H1 (cell line): ENCODE measurements around the gene ATF7IP2. TPM values are rescaled to one million over a fixed set of nuclear protein-coding genes. Genes with fewer than 3 reads are reported as not detected.

Source experiments
- CTCF ChIA-PET: fragments of 300-600 bp; sonication (Branson Sonifier 250); formaldehyde crosslinking; loops from one replicate; lab custom pipeline; 2021; ENCODE audit not compliant: partially characterized antibody; lab: Charles Lee
- POLR2A ChIA-PET: fragments of 300-600 bp; sonication (Branson Sonifier 250); formaldehyde crosslinking; loops from one replicate; lab custom pipeline; 2021; ENCODE audit warnings: inconsistent platforms; ENCODE audit not compliant: partially characterized antibody; lab: Charles Lee
- DNase-seq, 2 experiments: peaks; one replicate each; pipeline versions ENCODE4 v3.0.0 to v3.0.0-alpha.2; 2010 to 2022; ENCODE audit warnings: low spot score in 2 of 2, low read depth in 1 of 2, mixed read lengths in 1 of 2
- FAIRE-seq: peaks from 2 replicates; lab custom pipeline; 2011; peaks lifted over from hg19 to GRCh38; lab: Jason Lieb, UNC
- H2AFZ ChIP-seq: 2 replicates; pipeline ENCODE4 v1.8.1; 2012; ENCODE audit warnings: low read length, inconsistent platforms
- H2AK5ac ChIP-seq: 2 replicates; pipeline ENCODE4 v1.6.1; 2013; ENCODE audit warnings: low read depth, low read length
- H2BK120ac ChIP-seq: replicated peaks from 2 replicates; pipeline ENCODE3; 2013; ENCODE audit warnings: low read depth, low read length, inconsistent platforms
- H2BK12ac ChIP-seq: 2 replicates; pipeline ENCODE4 v1.6.1; 2013; ENCODE audit warnings: low read depth, low read length
- H2BK15ac ChIP-seq: 2 replicates; pipeline ENCODE4 v1.6.1; 2013; ENCODE audit warnings: low read length
- H2BK20ac ChIP-seq: 2 replicates; pipeline ENCODE4 v1.6.1; 2013; ENCODE audit warnings: low read length
- H2BK5ac ChIP-seq: 2 replicates; pipeline ENCODE4 v1.6.1; 2013; ENCODE audit warnings: low read depth, low read length
- H3K14ac ChIP-seq: 2 replicates; pipeline ENCODE4 v1.6.1; 2013; ENCODE audit warnings: inconsistent platforms; ENCODE audit not compliant: insufficient read length
- H3K18ac ChIP-seq: 2 replicates; pipeline ENCODE4 v1.6.1; 2013; ENCODE audit warnings: low read length; ENCODE audit errors: extremely low read depth
- H3K23ac ChIP-seq: 2 replicates; pipeline ENCODE4 v1.6.1; 2013; ENCODE audit warnings: inconsistent platforms; ENCODE audit not compliant: insufficient read length
- H3K23me2 ChIP-seq: 2 replicates; pipeline ENCODE4 v1.6.1; 2013; ENCODE audit warnings: low read depth, low read length
- H3K27ac ChIP-seq: 2 replicates; pipeline ENCODE4 v1.6.1; 2011; ENCODE audit warnings: low read depth, low read length, inconsistent platforms
- H3K27me3 ChIP-seq, 4 experiments: replicated peaks in 1 of 4; 1 replicate in 1 of 4; 2 replicates in 3 of 4; pipeline versions ENCODE4 v1.6.1 to v1.8.1; 2011 to 2013; ENCODE audit warnings: low read length in 3 of 4, mild to moderate bottlenecking in 3 of 4, inconsistent platforms in 2 of 4, mixed read lengths in 2 of 4, moderate library complexity in 1 of 4; ENCODE audit not compliant: control insufficient read depth in 3 of 4, insufficient read depth in 3 of 4; ENCODE audit errors: extremely low read depth in 1 of 4
- H3K36me3 ChIP-seq, 4 experiments: 2 replicates each; pipeline versions ENCODE4 v1.6.1 to v1.8.1; 2011 to 2013; ENCODE audit warnings: mild to moderate bottlenecking in 4 of 4, low read length in 3 of 4, moderate library complexity in 2 of 4, control low read depth in 1 of 4, inconsistent platforms in 1 of 4; ENCODE audit not compliant: insufficient read depth in 4 of 4, control insufficient read depth in 2 of 4
- H3K4ac ChIP-seq: replicated peaks from 2 replicates; pipeline ENCODE3; 2013; ENCODE audit warnings: low read length, low read depth, mixed read lengths, inconsistent platforms; ENCODE audit not compliant: insufficient read length
- H3K4me1 ChIP-seq, 4 experiments: replicated peaks in 1 of 4; 1 replicate in 1 of 4; 2 replicates in 3 of 4; pipeline versions ENCODE4 v1.6.1 to v1.8.1; 2011 to 2013; ENCODE audit warnings: low read length in 3 of 4, inconsistent platforms in 2 of 4, mixed read lengths in 1 of 4; ENCODE audit not compliant: insufficient read depth in 4 of 4, control insufficient read depth in 3 of 4
- H3K4me2 ChIP-seq, 2 experiments: 2 replicates each; pipeline versions ENCODE4 v1.6.1 to v1.8.1; 2011 to 2013; ENCODE audit warnings: low read depth in 2 of 2, low read length in 2 of 2, control low read depth in 1 of 2, inconsistent platforms in 1 of 2, mild to moderate bottlenecking in 1 of 2; ENCODE audit not compliant: insufficient read depth in 1 of 2
- H3K4me3 ChIP-seq, 4 experiments: fragments of 200-600, 300-600 bp in 1 of 4; sonication (generic), shearing (Covaris generic), sonication (Bioruptor Twin) in 1 of 4; 2 replicates each; pipeline versions ENCODE4 v1.5.1 to v1.8.1; 2011 to 2016; ENCODE audit warnings: low read length in 4 of 4, low read depth in 3 of 4, control low read depth in 2 of 4, inconsistent platforms in 2 of 4, mild to moderate bottlenecking in 2 of 4, mixed read lengths in 1 of 4, moderate library complexity in 1 of 4; ENCODE audit not compliant: insufficient read depth in 2 of 4; ENCODE audit errors: extremely low read depth in 1 of 4
- H3K56ac ChIP-seq: replicated peaks from 2 replicates; pipeline ENCODE3; 2013; ENCODE audit warnings: low read depth, mild to moderate bottlenecking, mixed read lengths, low read length, inconsistent platforms; ENCODE audit not compliant: insufficient read length
- H3K79me1 ChIP-seq: 2 replicates; pipeline ENCODE4 v1.6.1; 2013; ENCODE audit warnings: low read depth, low read length, control low read depth
- H3K79me2 ChIP-seq, 2 experiments: 2 replicates each; pipeline versions ENCODE4 v1.6.1 to v1.8.1; 2012 to 2013; ENCODE audit warnings: low read length in 2 of 2, mild to moderate bottlenecking in 2 of 2, inconsistent platforms in 1 of 2; ENCODE audit not compliant: insufficient read depth in 2 of 2, control insufficient read depth in 1 of 2
- H3K9ac ChIP-seq, 4 experiments: replicated peaks in 1 of 4; 1 replicate in 1 of 4; 2 replicates in 3 of 4; pipeline versions ENCODE4 v1.6.1 to v1.8.1; 2011 to 2013; ENCODE audit warnings: low read depth in 3 of 4, low read length in 3 of 4, control low read depth in 2 of 4, mild to moderate bottlenecking in 2 of 4, moderate library complexity in 2 of 4, inconsistent platforms in 1 of 4; ENCODE audit errors: extremely low read depth in 1 of 4
- H3K9me3 ChIP-seq, 2 experiments: 2 replicates each; pipeline versions ENCODE4 v1.6.1 to v1.8.1; 2012 to 2013; ENCODE audit warnings: mild to moderate bottlenecking in 2 of 2, moderate library complexity in 2 of 2, control low read depth in 1 of 2, inconsistent platforms in 1 of 2, low read depth in 1 of 2, low read length in 1 of 2, mixed read lengths in 1 of 2; ENCODE audit not compliant: insufficient read depth in 2 of 2
- H4K20me1 ChIP-seq, 2 experiments: replicated peaks in 1 of 2; 2 replicates each; pipeline versions ENCODE3 to v1.8.1; 2011 to 2013; ENCODE audit warnings: inconsistent platforms in 2 of 2, low read length in 2 of 2, mild to moderate bottlenecking in 1 of 2; ENCODE audit not compliant: insufficient read depth in 2 of 2, control insufficient read depth in 1 of 2
- H4K5ac ChIP-seq: 2 replicates; pipeline ENCODE4 v1.6.1; 2013; ENCODE audit warnings: low read length, low read depth, mixed read lengths, inconsistent platforms; ENCODE audit not compliant: insufficient read length
- H4K8ac ChIP-seq: 2 replicates; pipeline ENCODE4 v1.8.0; 2013; ENCODE audit warnings: mild to moderate bottlenecking, moderate library complexity, low read length, inconsistent platforms; ENCODE audit not compliant: insufficient read depth; ENCODE audit errors: extremely low read depth
- H4K91ac ChIP-seq: replicated peaks from 2 replicates; pipeline ENCODE3; 2013; ENCODE audit warnings: low read length, mixed read lengths, inconsistent platforms; ENCODE audit not compliant: insufficient read length
- EZH2 ChIP-seq: fragments of 200-600 bp; sonication (generic); IDR thresholded peaks from 2 replicates; pipeline ENCODE4 v1.7.1; 2012; ENCODE audit warnings: low read depth, mild to moderate bottlenecking, moderate library complexity, low read length, inconsistent platforms; ENCODE audit not compliant: severe bottlenecking
- KDM1A ChIP-seq: fragments of 200-600, 300-600 bp; sonication (generic); IDR thresholded peaks from 2 replicates; pipeline ENCODE4 v1.7.1; 2016; ENCODE audit warnings: mild to moderate bottlenecking, low read length, borderline replicate concordance
- KDM5A ChIP-seq: fragments of 200-600 bp; IDR thresholded peaks from 2 replicates; pipeline ENCODE4 v1.7.1; 2012; ENCODE audit warnings: mild to moderate bottlenecking, low read length, inconsistent platforms, mixed read lengths
- RFX5 ChIP-seq: IDR thresholded peaks from 2 replicates; pipeline ENCODE4 v1.6.1; 2011; ENCODE audit warnings: low read depth, low read length, improper control_type of control experiment, borderline replicate concordance
- SIN3A ChIP-seq, 2 experiments: IDR thresholded peaks in 1 of 2; conservative IDR thresholded peaks in 1 of 2; 2 replicates each; pipeline ENCODE4 v1.6.1; 2011 to 2012; ENCODE audit warnings: low read length in 2 of 2, improper control_type of control experiment in 1 of 2, low read depth in 1 of 2, mild to moderate bottlenecking in 1 of 2
- TEAD4 ChIP-seq: IDR thresholded peaks from 2 replicates; pipeline ENCODE4 v1.6.1; 2012; ENCODE audit warnings: low read depth, low read length, inconsistent platforms, mixed read lengths
- YY1 ChIP-seq: IDR thresholded peaks from 2 replicates; pipeline ENCODE4 v1.6.1; 2011; ENCODE audit warnings: low read depth, mild to moderate bottlenecking, low read length
- WGBS, 2 experiments: shearing (Covaris generic) in 1 of 2; methylation state at CpG; one replicate each; pipeline versions ENCODE4 v1.1.6 to v1.1.7; 2013 to 2015; ENCODE audit warnings: low lambda C conversion rate in 2 of 2, mixed read lengths in 2 of 2, inconsistent platforms in 1 of 2, low coverage in 1 of 2, missing lambda C conversion rate in 1 of 2; ENCODE audit not compliant: insufficient replicate concordance in 2 of 2, insufficient coverage in 1 of 2, insufficient read length in 1 of 2; ENCODE audit errors: extremely low coverage in 1 of 2, missing lambda C conversion rate in 1 of 2; 5-methylcytosine and 5-hydroxymethylcytosine counted together
- polyA plus RNA-seq, 7 experiments: library from polyadenylated mRNA; depleted of rRNA in 3 of 7; stranded (reverse) in 5 of 7; unstranded in 2 of 7; fragments of >200 nt in 5 of 7; fragments of 200-250 nt in 2 of 7; gene quantifications; 1 replicate in 5 of 7; 2 replicates in 1 of 7; 4 replicates in 1 of 7; pipeline versions ENCODE4 v1.2.1 to v1.2.3, GENCODE V29; 2011 to 2013; ENCODE audit warnings: missing spikeins in 2 of 7, mixed read lengths in 2 of 7
- total RNA-seq: library from RNA; stranded (reverse); fragmentation: NEBNext Ultra II Directional; extraction: Animal tissue kit (Norgen Biotek cat#: 25700); gene quantifications from 2 replicates; pipeline ENCODE4 v1.2.1, GENCODE V29; 2021

Gene ATF7IP2
- total and polyA plus RNA-seq, 2 of the 8 experiments (the other 6 are each of a cell fraction or from before 2014, with no cell fraction given): 28.7 to 32.8 TPM

DNA sequence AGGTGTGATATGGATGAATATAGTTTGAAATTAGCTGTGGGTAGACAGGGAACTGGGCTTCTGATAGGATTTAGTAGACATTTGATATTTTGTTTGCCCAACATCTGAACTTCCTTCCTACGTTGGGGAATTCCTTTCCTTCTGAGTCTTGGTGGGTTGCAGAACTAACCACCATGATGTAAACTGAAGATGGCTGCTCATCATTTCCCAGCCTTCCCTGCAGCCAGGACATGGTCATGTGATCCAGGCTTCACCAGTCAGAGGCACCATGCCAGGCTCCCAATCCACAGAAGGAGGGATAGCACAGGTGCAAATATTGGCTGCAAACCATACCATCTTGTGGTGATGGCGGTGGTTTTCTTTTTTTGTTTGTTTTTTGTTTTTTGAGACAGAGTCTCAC, 137.1 kb downstream of the ATF7IP2 start:
- Histone ChIP-seq H2BK15ac (no peak overlapping the region), H3K23ac (no peak overlapping the region), H3K27me3 (no peaks in the 10 kb centered on the region), H3K79me2 (no peaks in the 10 kb centered on the region), H2AFZ (no peak overlapping the region), H4K91ac (no peak overlapping the region), H3K9ac (no peak overlapping the region), H2BK5ac (no peak overlapping the region), H3K36me3 (no peaks in the 10 kb centered on the region), H3K9me3 (no peaks in the 10 kb centered on the region), H3K27ac (no peak overlapping the region), H3K4me1 (no peaks in the 10 kb centered on the region), H3K4ac (no peak overlapping the region), H4K20me1 (no peaks in the 10 kb centered on the region), H3K14ac (no peak overlapping the region), H3K4me2 (no peak overlapping the region), H4K5ac (no peak overlapping the region), H2BK20ac (no peak overlapping the region), H3K4me3 (no peak overlapping the region), H4K8ac (no peak overlapping the region), H3K23me2 (no peaks in the 10 kb centered on the region), H3K56ac (no peak overlapping the region), H2BK12ac (no peak overlapping the region), H3K18ac (no peak overlapping the region), H2BK120ac (no peak overlapping the region), H3K79me1 (no peaks in the 10 kb centered on the region), H2AK5ac (no peak overlapping the region)
- POLR2A ChIA-PET: no interaction called here
- DNase-seq (no peak), FAIRE-seq (no peak)
- 100% methylated on average over 2 of the region's 2 CpGs; no CpG with 5 or more reads in 1 of the 2 experiments for WGBS, 2 experiments
- TF ChIP-seq KDM5A (no peak), EZH2 (no peak), KDM1A (no peak), RFX5 (no peak), YY1 (no peak), TEAD4 (no peak), SIN3A (conservative IDR thresholded peaks at IDR 0.05 in 1 of 2, IDR thresholded peaks at IDR 0.05 in 1 of 2; ENCODE audit: low read depth in 1 of 2, low read length in 2 of 2) (no peak)
- CTCF ChIA-PET: interaction anchor here (0.6 to 5.0 kb wide), 15 partner anchors 9 to 493 kb away, joined by 3 to 42 read pairs (median 3); no protein-coding TSS in a partner anchor
